ENCODE measurements around the gene YY1. TPM values are rescaled to one million over a fixed set of nuclear protein-coding genes. Genes with fewer than 3 reads are reported as not detected.

YY1 gene
- total RNA-seq, 2 donors from 2014 or later, result 44.4 to 60.7 TPM

- H3K9me3 ChIP-seq, result no peaks in the 10 kb centered on the region
- TF ChIP-seq POLR2A (IDR thresholded peaks at IDR 0.05) (peak; percentile 64), POLR2AphosphoS5 (IDR thresholded peaks at IDR 0.05) (peak; percentile 95), CTCF (IDR thresholded peaks at IDR 0.05) (peak; percentile 93 to 98 (median 98))
- intact Hi-C loops (cut with DNase I), result loop anchor here (1.0 to 2.0 kb wide), 2 partner anchors 86 to 211 kb away; no protein-coding TSS in a partner anchor
- H3K36me3 ChIP-seq, result no peaks in the 10 kb centered on the region
- no peaks in the 10 kb centered on the region for H3K27me3 ChIP-seq (replicated peaks; ENCODE audit: insufficient read depth)
- DNase-seq (ENCODE audit: low spot score), result peak; percentile 100
- 2% methylated on average over 34 of the region's 62 CpGs for WGBS
- H3K27ac ChIP-seq, result peak overlapping the region; percentile 87 to 88
- peak overlapping the region; percentile 26 to 27 for H3K4me3 ChIP-seq
- peaks cover 6% of the 10 kb centered on the region for H3K4me1 ChIP-seq (replicated peaks)
Observed at GRCh38 chr14:100192672-100193416, 46.1 kb upstream of the YY1 start.

- Histone ChIP-seq H3K36me3 (no peaks in the 10 kb centered on the region), H3K9me3 (no peaks in the 10 kb centered on the region), H3K27ac (peak overlapping the region; percentile 87 to 88), H3K4me1 (replicated peaks) (peaks cover 6% of the 10 kb centered on the region), H3K27me3 (replicated peaks; ENCODE audit: insufficient read depth) (no peaks in the 10 kb centered on the region), H3K4me3 (peak overlapping the region; percentile 23 to 25)
- WGBS, result 47% methylated on average over 12 of the region's 12 CpGs
- intact Hi-C loops (cut with DNase I), result loop anchor here (1.0 to 2.0 kb wide), 2 partner anchors 87 to 211 kb away; no protein-coding TSS in a partner anchor
- peak; percentile 10 for DNase-seq (ENCODE audit: low spot score)
- no peak for TF ChIP-seq CTCF (IDR thresholded peaks at IDR 0.05)
Observed at GRCh38 chr14:100193417-100194357, 45.3 kb upstream of the YY1 start.

DNA sequence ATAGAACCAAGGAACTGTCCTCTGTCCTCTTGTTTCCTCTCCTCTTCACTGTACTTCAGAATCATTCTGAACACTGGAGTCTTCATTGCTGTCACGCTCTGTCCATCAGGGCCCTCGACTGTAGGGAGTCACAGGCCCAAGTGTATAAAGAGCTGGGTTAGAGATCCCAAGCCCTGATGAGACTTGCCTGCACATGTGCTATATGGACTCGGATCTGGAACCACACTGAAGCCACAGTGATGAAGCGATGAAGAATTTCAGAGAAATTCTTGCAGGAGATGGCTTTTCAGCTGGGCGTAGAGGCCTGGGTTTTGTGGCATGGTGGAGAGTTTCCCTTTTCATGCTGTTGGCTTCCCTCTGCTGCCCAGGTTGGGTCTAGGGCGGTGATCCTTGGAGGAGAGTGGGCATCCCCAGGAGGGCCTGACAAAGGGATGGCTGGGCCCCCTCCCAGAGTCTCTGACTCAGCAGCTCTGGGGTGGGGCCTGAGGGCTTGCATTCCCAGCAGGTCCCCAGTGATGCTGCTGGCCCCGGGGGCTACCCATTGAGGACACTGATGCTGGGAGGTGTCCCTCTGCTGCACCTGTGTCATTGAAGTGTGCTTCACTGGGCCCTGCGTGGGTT is 39.6 kb upstream of the YY1 start:
- TF ChIP-seq POLR2AphosphoS5 (IDR thresholded peaks at IDR 0.05) (no peak), POLR2A (IDR thresholded peaks at IDR 0.05) (no peak), CTCF (IDR thresholded peaks at IDR 0.05) (no peak)
- Histone ChIP-seq H3K4me3 (no peak overlapping the region), H3K36me3 (no peaks in the 10 kb centered on the region), H3K27me3 (replicated peaks; ENCODE audit: insufficient read depth) (no peaks in the 10 kb centered on the region), H3K27ac (no peak overlapping the region), H3K4me1 (replicated peaks) (no peaks in the 10 kb centered on the region), H3K9me3 (no peaks in the 10 kb centered on the region)
- WGBS, result 91% methylated on average over 8 of the region's 8 CpGs
- intact Hi-C loops (cut with DNase I), result no loop called here
- no peak for DNase-seq (ENCODE audit: low spot score)

DNA sequence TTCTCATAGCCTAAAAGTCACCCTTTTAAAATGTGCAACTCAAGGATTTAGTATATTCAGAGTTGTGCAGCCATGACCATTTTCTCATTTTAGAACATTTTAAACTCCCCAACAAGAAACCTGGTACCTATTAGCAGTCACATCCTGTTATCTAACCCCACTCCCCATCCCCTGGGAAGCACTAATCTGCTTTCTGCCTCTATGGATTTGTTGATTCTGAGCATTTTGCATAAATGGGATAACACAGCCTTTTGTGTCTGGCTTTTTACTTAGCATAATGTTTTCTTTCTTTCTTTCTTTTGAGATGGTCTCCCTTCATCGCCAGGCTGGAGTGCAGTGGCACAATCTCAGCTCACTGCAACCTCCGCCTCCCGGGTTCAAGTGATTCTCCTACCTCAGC is 38.6 kb upstream of the YY1 start:
- Histone ChIP-seq H3K27ac (no peak overlapping the region), H3K9me3 (no peaks in the 10 kb centered on the region), H3K4me1 (replicated peaks) (no peaks in the 10 kb centered on the region), H3K36me3 (no peaks in the 10 kb centered on the region), H3K27me3 (replicated peaks; ENCODE audit: insufficient read depth) (no peaks in the 10 kb centered on the region), H3K4me3 (no peak overlapping the region)
- DNase-seq (ENCODE audit: low spot score), result no peak
- TF ChIP-seq POLR2A (IDR thresholded peaks at IDR 0.05) (no peak), CTCF (IDR thresholded peaks at IDR 0.05) (no peak), POLR2AphosphoS5 (IDR thresholded peaks at IDR 0.05) (no peak)
- intact Hi-C loops (cut with DNase I), result no loop called here
- WGBS, result 92% methylated on average over 3 of the region's 3 CpGs
